ENCODE results near the gene ZNF736.

GRCh38 chr7:64300641-64301405, 12.9 kb upstream of the ZNF736 start:
- no peak for TF ChIP-seq CTCF (IDR thresholded peaks at IDR 0.05; ENCODE audit: poor library complexity)
- TF ChIP-seq EZH2 (IDR thresholded peaks at IDR 0.05; ENCODE audit: borderline replicate concordance): no peak
